Stomach smooth muscle (tissue), 2 donors: ENCODE data around the gene P3H4.
"Not testable (repeated sequence)": the region's sequence is repeated elsewhere in the genome, so short reads cannot be mapped to it uniquely, and the experiment has no call there.

ENCODE experiments used
- H3K27ac ChIP-seq: one replicate; pipeline ENCODE4 v1.7.0; 2013; ENCODE audit warnings: mild to moderate bottlenecking, low read length, inconsistent platforms
- H3K27me3 ChIP-seq, 2 donors: one replicate each; pipeline ENCODE4 v1.7.0; 2013; ENCODE audit warnings: low read length in 2 of 2; ENCODE audit not compliant: insufficient read depth in 2 of 2, control insufficient read depth in 1 of 2
- H3K36me3 ChIP-seq, 2 donors: one replicate each; pipeline ENCODE4 v1.7.0; 2013; ENCODE audit warnings: low read length in 2 of 2; ENCODE audit not compliant: control insufficient read depth in 2 of 2, insufficient read depth in 2 of 2
- H3K4me1 ChIP-seq: one replicate; pipeline ENCODE4 v1.7.0; 2013; ENCODE audit warnings: low read length; ENCODE audit not compliant: control insufficient read depth, insufficient read depth
- H3K4me3 ChIP-seq, 2 donors: one replicate each; pipeline ENCODE4 v1.7.0; 2013; ENCODE audit warnings: low read length in 2 of 2
- H3K9ac ChIP-seq, 2 donors: one replicate each; pipeline ENCODE4 v1.7.0; 2013; ENCODE audit warnings: low read length in 2 of 2, mild to moderate bottlenecking in 1 of 2
- H3K9me3 ChIP-seq, 2 donors: one replicate each; pipeline ENCODE4 v1.7.0; 2013; ENCODE audit warnings: low read length in 2 of 2; ENCODE audit not compliant: control insufficient read depth in 2 of 2
- donor health status: healthy.
- donor health status: Pancreatic carcinoma.

Gene P3H4

DNA sequence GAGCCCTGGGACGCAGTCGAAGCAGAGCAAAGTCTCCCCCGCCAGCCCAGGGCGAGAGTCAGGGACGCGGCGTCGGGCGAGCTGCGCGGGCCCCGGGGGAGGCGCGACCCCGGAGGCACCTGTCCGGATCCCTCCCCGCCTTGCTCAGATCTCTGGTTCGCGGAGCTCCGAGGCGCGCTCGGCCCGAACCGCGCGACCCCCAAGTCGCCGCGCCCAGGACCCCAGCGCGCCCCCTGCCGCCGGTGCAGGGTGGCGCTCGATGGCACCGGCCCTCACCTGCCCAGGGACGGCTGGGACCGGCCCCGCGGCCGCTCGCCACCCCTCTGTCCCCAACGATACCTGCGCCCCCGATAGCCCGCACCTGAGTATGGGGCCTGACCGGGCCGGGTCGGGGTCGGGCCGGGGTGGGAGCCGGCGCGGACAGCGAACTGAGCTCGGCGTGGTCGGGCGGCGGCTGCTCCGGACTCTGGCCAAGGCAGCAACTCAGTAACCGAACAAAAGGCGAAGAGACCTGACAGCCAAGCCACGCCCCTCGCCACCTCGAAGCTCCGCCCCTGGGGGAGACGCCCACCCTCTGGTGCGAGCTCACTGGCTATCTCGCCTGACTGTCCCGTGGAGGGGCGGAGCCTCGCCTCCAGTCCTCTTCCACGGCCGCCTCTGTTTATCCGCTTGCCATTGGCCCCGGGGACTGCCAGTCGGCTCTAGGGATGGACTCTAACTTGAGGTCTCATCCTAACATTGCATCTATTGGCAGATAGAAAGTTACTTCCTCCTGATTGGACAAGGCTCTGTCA is 25.3 kb downstream of the P3H4 start, which contains the start of gene JUP:
TSS of gene JUP (minus strand) at position 485 of the 794 bp plus-strand sequence. CDS start 14,857 bp downstream, outside the sequence.
- Histone ChIP-seq H3K36me3 (no peaks in the 10 kb centered on the region), H3K27me3 (peaks cover 26 to 31% of the 10 kb centered on the region in 2 donors), H3K9ac (no peak within 1 kb of the TSS), H3K27ac (no peak within 1 kb of the TSS), H3K4me1 (peaks cover 28% of the 10 kb centered on the region), H3K4me3 (peak within 1 kb of the TSS; percentile 43 to 71), H3K9me3 (no peaks in the 10 kb centered on the region)

DNA sequence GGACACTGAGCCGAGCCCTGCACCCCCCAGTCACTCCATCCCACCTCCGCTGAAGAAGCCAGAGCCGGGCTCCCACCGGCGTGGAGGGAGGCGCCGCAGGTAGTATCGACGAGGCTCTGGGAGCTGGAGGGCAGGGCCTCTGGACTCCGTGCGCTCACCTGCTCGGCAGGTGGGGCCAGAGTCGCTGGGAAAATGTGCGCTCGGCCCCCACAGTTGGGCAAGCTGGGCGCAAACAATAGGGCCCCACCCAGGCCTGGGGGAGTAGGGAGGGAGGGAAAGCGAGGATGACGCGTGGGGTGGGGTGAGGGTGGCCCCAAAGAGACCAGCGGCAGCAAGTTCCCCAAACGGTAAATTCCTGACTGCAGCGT is 25.9 kb downstream of the P3H4 start:
- Histone ChIP-seq H3K27ac (no peak overlapping the region), H3K27me3 (peaks cover 27 to 31% of the 10 kb centered on the region in 2 donors), H3K9ac (no peak overlapping the region), H3K9me3 (no peaks in the 10 kb centered on the region), H3K36me3 (no peaks in the 10 kb centered on the region), H3K4me1 (peaks cover 28% of the 10 kb centered on the region), H3K4me3 (peak overlapping the region; percentile 43 to 71)

DNA sequence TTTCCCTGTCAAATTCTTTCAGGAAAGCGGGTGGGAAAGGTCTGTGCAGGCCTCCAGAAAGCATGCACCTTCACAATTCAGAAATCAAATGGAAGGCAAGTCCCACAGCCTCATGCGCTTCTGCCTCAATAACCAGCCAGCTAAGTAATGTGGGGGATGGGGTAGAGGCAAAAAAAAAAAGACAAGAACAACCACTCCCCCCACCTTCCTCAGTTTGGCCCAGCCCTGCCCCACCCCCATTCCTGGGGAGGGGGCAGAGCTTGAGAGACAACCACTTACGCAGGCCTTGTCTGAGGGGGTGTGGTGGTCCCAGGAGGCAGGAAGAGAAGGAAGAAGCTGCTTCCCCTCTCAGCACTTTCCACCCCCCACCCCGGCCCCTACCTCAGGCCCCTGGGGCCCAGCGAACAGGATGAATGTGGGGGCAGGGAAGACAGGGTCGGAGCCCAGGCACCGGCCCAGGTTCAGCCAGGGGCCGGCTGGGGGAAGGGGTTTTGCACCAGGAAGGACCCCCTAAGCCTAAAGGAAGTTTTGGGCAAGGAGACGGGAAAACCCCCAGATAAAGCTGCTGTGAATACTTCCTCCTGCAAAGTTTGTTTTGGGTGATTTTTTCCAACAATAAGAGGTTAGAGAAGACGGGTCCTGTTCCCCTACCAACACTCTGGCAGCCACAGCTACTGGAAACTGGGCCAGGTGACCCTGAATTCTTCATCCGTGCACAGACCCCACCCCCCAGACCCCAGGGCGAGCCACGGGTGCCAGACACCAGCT is 26.5 kb downstream of the P3H4 start:
- Histone ChIP-seq H3K9ac (no peak overlapping the region), H3K36me3 (no peaks in the 10 kb centered on the region), H3K27me3 (peaks cover 27 to 31% of the 10 kb centered on the region in 2 donors), H3K4me3 (peak overlapping the region; percentile 43 to 71), H3K27ac (no peak overlapping the region), H3K9me3 (no peaks in the 10 kb centered on the region), H3K4me1 (peaks cover 28% of the 10 kb centered on the region)

DNA sequence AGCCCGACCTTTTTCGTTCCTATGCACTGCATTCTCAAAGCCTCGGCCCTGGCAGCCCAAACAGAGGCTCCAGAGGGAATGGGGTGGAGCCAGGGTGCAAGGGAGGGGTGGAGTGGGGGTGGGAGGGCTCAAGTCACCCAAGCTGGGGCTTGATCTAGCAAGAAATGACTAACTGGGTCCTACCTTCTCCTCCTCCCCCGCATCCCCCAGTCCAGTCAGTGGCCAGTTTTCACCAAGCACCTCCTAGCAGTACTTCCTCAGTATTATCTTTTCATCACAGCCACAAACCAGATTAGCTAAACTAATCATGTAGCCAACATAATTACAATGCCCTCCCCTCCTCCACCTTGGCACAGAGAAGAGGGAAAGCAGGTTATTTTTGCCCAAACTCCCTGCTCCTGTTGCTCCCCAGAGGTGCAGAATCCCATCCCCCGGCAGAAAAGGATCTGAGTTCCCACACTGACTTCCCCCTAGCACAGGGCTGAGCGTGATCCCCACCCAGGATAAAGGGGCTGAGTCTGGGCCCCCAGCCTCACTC is 27.5 kb downstream of the P3H4 start:
- H3K36me3 ChIP-seq: no peaks in the 10 kb centered on the region

DNA sequence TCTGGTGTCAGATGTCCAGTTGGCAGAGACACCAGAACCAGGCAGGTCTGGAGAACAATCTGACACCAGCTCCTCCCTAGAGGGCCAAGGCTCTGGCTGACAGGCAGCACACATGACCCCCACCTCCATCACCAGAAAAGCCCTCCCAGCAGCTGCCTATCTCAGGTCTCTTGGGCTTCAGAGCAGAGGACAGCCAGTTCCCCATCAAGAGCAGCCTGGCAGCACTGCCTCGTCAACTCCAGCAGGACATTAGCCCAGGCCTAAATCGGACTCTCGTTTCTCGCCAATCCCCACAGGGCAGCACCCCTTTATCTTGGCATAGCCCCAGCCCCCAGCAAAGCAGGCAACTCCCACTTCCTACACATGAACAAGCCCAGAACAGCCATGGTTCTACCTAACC is 29.6 kb downstream of the P3H4 start:
- Histone ChIP-seq H3K9me3 (no peaks in the 10 kb centered on the region), H3K36me3 (no peaks in the 10 kb centered on the region), H3K4me1 (peaks cover 33% of the 10 kb centered on the region), H3K27me3 (peaks cover 27 to 31% of the 10 kb centered on the region in 2 donors), H3K9ac (no peak overlapping the region), H3K4me3 (no peak overlapping the region), H3K27ac (no peak overlapping the region)

More for the DNA sequence above, 27.5 kb downstream of the P3H4 start:
- Histone ChIP-seq H3K4me3 (no peak overlapping the region), H3K27ac (no peak overlapping the region), H3K4me1 (peaks cover 27% of the 10 kb centered on the region), H3K27me3 (peaks cover 27 to 31% of the 10 kb centered on the region in 2 donors), H3K9me3 (no peaks in the 10 kb centered on the region), H3K9ac (no peak overlapping the region)

DNA sequence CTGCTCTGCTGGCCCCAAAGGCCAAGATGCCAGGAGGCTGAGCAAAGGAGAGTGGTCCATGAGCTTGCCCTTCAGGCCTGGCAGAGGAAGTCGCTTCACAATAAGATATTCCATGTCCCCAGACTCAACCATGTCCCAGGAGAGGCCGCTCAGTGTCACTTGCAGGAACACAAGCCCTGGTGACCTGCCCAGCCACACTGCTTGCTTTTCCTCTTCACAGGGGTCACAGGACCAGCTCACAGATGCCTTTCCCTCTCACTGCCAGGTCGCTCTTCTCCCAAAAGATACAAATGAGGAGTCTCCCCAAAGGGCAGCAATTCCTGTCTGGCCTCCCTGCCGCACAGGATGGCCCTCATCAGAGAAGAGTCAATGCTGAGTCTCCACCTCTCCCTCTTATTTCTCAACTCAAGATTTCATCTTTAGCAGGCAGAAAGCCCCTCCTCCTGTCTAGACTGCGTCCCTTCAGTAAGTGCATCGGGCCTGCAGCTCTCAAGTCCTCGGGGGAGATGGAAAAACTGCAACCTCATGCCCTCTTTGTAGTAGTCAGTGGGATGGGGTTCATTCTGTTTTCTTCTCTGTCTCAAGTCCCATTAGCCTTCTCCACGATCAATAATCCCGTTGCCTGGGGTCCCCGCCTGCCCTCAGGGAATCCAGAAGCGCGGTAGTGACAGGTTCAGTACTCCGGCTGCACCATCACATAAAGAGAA is 30.2 kb downstream of the P3H4 start:
- no peaks in the 10 kb centered on the region for H3K36me3 ChIP-seq
- H3K9me3 ChIP-seq: no peaks in the 10 kb centered on the region
- no peak overlapping the region for H3K4me3 ChIP-seq
- H3K27ac ChIP-seq: no peak overlapping the region
- peaks cover 32% of the 10 kb centered on the region for H3K4me1 ChIP-seq
- H3K27me3 ChIP-seq: peaks cover 21 to 26% of the 10 kb centered on the region in 2 donors
- no peak overlapping the region for H3K9ac ChIP-seq

DNA sequence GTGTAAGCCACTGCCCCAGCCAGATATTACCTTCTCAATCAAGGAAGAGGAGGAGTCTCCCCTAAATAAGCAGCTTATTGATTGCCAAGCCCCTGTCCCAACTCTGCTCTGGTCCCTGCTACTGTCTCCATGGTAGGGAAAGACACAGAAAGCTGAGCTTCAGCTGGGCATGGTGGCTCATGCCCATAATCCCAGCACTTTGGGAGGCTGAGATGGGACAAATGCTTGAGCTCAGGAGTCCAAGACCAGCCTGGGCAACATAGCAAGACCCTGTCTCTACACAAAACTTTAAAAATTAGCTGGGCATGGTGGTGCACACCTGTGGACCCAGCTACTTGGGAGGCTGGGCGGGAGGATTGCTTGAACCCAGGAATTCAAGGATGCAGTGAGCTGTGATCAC is 31.8 kb downstream of the P3H4 start:
- Histone ChIP-seq H3K27me3 (peaks cover 10 to 12% of the 10 kb centered on the region in 2 donors), H3K4me1 (peaks cover 31% of the 10 kb centered on the region), H3K27ac (no peak overlapping the region), H3K4me3 (no peak overlapping the region), H3K9me3 (no peaks in the 10 kb centered on the region), H3K36me3 (no peaks in the 10 kb centered on the region), H3K9ac (no peak overlapping the region)

DNA sequence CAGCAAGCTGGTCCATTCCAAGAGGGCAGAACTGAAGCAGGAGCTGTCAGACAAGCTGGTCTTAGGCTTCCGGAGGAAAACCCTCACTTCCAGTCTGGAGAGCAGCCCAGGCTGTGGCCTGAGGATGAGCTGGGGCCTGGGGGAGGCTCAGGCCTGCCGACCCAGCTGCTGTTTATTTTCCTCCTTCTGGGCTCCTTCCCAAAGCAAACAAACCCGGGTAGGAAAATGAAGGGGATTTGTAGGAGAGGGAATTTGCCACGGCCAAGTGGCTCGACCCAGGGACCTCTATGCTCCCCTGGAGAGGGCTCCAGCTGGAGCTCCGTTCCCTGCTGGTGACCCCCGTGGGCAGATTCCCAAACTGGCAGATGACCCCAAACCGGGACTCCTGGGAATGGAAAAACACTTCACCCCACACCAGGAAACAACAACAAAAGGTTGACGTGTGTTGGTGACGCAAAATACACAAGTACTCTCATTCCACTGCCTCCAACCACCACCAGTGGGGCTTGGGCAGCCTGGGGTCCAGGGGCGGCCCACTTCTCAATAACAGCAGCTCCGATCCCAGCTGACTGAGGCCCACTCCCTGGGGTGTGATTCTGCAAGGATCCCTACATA is 34.1 kb downstream of the P3H4 start:
- Histone ChIP-seq H3K9ac (peak overlapping the region in 1 of 2 donors; percentile 5), H3K4me3 (no peak overlapping the region), H3K27me3 (peaks cover 3 to 6% of the 10 kb centered on the region in 2 donors), H3K36me3 (no peaks in the 10 kb centered on the region), H3K4me1 (peaks cover 31% of the 10 kb centered on the region), H3K9me3 (no peaks in the 10 kb centered on the region), H3K27ac (peak overlapping the region; percentile 58)

DNA sequence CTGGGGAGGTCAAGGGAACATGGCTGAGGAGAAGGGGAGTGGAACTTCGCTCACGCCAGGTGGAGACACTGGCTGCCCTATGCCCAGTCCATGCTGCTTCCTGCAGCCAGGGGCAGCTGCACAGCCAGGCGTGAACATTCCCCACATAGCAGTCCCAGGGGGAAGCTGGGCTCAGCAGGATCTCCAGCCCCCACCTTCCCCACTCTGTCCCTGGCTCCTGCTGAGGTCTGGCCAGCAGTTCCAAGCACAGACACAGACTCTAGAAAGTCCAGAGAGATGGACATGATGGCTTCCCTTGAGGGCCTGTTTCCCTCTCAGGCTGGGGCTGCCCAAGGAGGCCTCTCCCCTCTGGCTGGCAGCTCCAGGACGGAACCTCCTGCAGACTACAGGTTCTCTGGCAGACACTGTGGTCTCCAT is 34.6 kb downstream of the P3H4 start:
- Histone ChIP-seq H3K36me3 (no peaks in the 10 kb centered on the region), H3K27ac (peak overlapping the region; percentile 58), H3K9ac (no peak overlapping the region), H3K4me1 (peaks cover 31% of the 10 kb centered on the region), H3K27me3 (peaks cover 3% of the 10 kb centered on the region in 2 donors), H3K4me3 (no peak overlapping the region), H3K9me3 (no peaks in the 10 kb centered on the region)

DNA sequence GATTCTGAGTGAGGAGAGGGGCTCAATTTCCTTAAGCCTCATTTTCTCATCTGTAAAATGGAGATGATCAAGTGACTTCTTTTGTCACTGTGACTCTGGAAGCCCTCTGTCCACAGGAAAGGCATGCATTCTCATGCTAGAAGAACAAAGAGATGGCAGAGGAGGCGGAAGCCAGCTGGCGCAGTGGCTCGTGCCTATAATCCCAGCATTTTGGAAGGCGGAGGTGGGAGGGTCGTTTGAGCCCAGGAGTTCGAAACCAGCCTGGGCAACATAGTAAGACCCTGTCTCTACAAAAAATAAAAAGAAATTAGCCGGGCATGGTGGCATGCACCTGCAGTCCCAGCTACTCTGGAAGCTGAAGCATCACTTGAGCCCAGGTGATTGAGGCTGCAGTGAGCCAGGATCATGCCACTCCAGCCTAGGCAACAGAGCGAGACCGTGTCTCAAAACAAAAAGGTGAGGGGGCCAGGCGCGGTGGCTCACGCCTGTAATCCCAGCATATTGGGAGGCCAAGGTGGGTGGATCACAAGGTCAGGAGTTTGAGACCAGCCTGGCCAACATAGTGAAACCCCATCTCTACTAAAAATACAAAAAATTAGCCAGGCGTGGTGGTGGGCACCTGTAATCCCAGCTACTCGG is 35.4 kb downstream of the P3H4 start:
- H3K9ac ChIP-seq, H3K27me3 ChIP-seq, H3K9me3 ChIP-seq, H3K36me3 ChIP-seq, H3K27ac ChIP-seq, H3K4me3 ChIP-seq: not testable (repeated sequence)
- H3K4me1 ChIP-seq: peaks cover 25% of the 10 kb centered on the region
